Duodenal mucosa (tissue), 2 donors: Measurements from ENCODE around the gene PLXNA4.

ENCODE experiments used
- H3K27ac ChIP-seq: one replicate; pipeline ENCODE4 v1.7.0; 2013; ENCODE audit warnings: low read depth, low read length
- H3K27me3 ChIP-seq, 2 donors: one replicate each; pipeline ENCODE4 v1.7.0; 2013; ENCODE audit warnings: low read length in 2 of 2, control low read depth in 1 of 2; ENCODE audit not compliant: insufficient read depth in 2 of 2, control insufficient read depth in 1 of 2
- H3K36me3 ChIP-seq, 2 donors: one replicate each; pipeline ENCODE4 v1.7.0; 2013; ENCODE audit warnings: low read length in 2 of 2, control low read depth in 1 of 2; ENCODE audit not compliant: insufficient read depth in 2 of 2, control insufficient read depth in 1 of 2
- H3K4me1 ChIP-seq, 2 donors: one replicate each; pipeline ENCODE4 v1.7.0; 2013; ENCODE audit warnings: low read length in 2 of 2, control low read depth in 1 of 2; ENCODE audit not compliant: insufficient read depth in 2 of 2, control insufficient read depth in 1 of 2
- H3K4me3 ChIP-seq, 2 donors: one replicate each; pipeline ENCODE4 v1.7.0; 2013; ENCODE audit warnings: low read length in 2 of 2, low read depth in 1 of 2
- H3K9ac ChIP-seq, 2 donors: one replicate each; pipeline ENCODE4 v1.7.0; 2013; ENCODE audit warnings: low read length in 2 of 2, low read depth in 1 of 2
- H3K9me3 ChIP-seq, 2 donors: one replicate each; pipeline ENCODE4 v1.7.0; 2013; ENCODE audit warnings: low read length in 2 of 2, control low read depth in 1 of 2; ENCODE audit not compliant: control insufficient read depth in 1 of 2

Gene PLXNA4

DNA sequence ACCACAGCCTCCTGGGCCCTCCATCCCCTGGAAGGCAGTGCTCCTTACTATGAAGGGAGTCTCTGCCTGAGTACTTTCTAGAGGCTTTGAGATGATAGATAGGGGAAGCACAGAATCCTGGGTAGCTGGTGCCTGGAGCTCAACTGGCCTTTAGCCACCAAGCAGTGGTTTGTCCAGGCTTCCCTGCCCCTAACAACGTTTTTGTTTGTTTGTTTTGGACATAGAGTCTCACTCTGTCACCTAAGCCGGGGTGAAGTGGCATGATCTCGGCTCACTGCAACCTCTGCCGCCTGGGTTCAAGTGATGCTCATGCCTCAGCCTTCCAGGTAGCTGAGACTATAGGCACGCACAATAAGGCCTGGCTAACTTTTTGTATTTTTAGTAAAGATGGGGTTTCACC, 289.4 kb downstream of the PLXNA4 start:
- Histone ChIP-seq H3K9me3 (no peaks in the 10 kb centered on the region), H3K27me3 (no peaks in the 10 kb centered on the region), H3K4me3 (no peak overlapping the region), H3K9ac (no peak overlapping the region), H3K4me1 (no peaks in the 10 kb centered on the region), H3K27ac (no peak overlapping the region), H3K36me3 (no peaks in the 10 kb centered on the region)

DNA sequence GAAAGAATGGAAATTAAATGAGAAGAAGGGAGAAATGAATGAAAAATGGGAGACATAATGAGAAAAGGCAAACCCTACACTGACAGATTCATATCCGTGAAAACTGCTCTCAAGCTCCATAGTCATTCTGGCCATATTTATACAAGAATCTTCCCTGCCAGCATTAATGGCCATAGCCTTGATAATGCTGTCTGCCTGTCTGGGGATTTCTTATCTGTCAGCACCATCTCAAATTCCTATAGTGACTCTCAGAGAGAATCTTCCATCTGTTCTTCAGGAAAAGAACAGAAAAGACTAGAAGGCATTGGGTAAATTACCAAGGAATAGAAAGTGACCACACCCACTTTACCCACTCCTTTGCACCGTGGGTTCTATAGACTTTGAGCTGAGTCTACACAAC, 295.9 kb downstream of the PLXNA4 start:
- no peak overlapping the region for H3K27ac ChIP-seq
- no peak overlapping the region for H3K9ac ChIP-seq
- H3K4me1 ChIP-seq, result peaks cover 0 to 16% of the 10 kb centered on the region in 2 donors
- H3K9me3 ChIP-seq, result no peaks in the 10 kb centered on the region
- H3K27me3 ChIP-seq, result no peaks in the 10 kb centered on the region
- no peaks in the 10 kb centered on the region for H3K36me3 ChIP-seq
- no peak overlapping the region for H3K4me3 ChIP-seq

DNA sequence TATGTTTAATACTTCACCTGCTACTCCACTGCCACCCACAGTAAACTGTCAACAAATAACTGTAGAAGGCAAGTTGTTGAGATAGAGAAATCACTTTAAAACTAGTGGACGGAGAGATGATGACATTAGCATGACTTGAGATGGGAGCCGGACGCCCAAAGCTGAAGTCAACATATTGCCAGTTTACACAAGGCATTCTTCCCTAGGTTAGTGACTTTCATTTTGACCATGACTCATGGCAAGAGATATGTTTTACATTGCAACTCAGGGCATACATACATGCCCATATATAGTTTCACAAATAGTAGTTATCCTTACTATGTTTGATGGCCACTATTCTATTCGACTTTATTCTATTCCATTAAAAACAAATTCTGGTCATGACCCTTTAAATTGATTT, 296.6 kb downstream of the PLXNA4 start:
- Histone ChIP-seq H3K4me1 (peaks cover 0 to 16% of the 10 kb centered on the region in 2 donors), H3K27ac (no peak overlapping the region), H3K27me3 (no peaks in the 10 kb centered on the region), H3K36me3 (no peaks in the 10 kb centered on the region), H3K9ac (no peak overlapping the region), H3K9me3 (no peaks in the 10 kb centered on the region), H3K4me3 (no peak overlapping the region)

DNA sequence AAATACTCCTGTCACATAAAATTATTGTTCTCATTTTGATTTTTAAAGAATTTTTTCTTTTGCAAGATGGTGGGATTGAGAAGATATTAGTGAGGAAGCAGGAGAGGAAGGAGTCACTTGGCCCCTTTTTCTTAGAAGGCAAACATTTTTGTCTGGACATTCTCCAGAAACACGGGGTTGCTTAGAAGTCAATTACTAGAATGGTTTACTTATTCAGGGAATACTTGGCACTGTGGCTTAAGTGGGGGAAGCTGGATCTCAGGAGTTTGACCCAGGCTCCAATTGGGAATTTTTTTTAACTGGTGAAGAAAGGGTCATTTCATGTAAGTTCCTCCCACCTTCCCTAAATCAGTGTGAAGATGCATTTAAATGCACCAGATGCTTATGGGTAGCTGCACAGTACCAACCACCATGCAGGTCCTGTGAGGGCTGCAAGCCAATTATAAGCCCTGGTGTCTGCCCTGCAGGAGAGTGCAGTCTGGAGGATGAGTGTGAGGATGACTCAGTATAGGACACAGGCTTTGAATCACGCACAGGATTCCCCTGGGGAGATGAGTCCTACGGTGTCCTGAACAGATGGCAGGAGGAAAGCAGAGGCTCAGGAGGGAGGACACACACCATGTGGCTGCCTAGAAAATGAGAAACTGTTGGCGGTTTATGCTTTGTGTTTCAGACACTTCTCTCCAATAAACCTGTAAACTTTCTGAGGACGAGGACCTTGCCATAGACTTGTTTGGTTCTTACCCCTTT, 299.1 kb downstream of the PLXNA4 start:
- no peak overlapping the region for H3K4me3 ChIP-seq
- no peaks in the 10 kb centered on the region for H3K9me3 ChIP-seq
- no peaks in the 10 kb centered on the region for H3K36me3 ChIP-seq
- H3K27ac ChIP-seq, result no peak overlapping the region
- H3K27me3 ChIP-seq, result no peaks in the 10 kb centered on the region
- no peak overlapping the region for H3K9ac ChIP-seq
- H3K4me1 ChIP-seq, result peaks cover 0 to 16% of the 10 kb centered on the region in 2 donors

DNA sequence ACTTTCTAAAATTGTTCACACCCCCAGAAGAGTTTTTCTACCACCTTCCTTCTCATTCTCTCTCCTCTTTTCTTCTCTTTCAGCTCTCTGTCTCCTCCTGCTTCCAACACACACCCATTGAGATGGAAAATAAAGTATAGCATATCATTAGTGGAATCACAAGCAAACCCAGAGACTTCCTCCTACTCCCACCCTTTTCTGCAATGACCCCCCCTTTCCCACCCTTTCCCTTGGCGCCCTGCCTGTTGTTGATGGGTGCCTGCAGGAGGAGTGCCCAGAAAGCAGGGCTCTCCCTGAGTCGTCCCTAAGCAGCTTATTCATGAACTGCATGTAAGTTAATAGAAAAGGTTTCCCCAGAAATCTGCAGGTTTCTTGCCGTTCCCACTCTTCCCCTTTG, 300.0 kb downstream of the PLXNA4 start:
- H3K36me3 ChIP-seq, result no peaks in the 10 kb centered on the region
- no peak overlapping the region for H3K4me3 ChIP-seq
- H3K9me3 ChIP-seq, result no peaks in the 10 kb centered on the region
- H3K27ac ChIP-seq, result no peak overlapping the region
- H3K9ac ChIP-seq, result no peak overlapping the region
- H3K4me1 ChIP-seq, result peaks cover 0 to 16% of the 10 kb centered on the region in 2 donors
- no peaks in the 10 kb centered on the region for H3K27me3 ChIP-seq

DNA sequence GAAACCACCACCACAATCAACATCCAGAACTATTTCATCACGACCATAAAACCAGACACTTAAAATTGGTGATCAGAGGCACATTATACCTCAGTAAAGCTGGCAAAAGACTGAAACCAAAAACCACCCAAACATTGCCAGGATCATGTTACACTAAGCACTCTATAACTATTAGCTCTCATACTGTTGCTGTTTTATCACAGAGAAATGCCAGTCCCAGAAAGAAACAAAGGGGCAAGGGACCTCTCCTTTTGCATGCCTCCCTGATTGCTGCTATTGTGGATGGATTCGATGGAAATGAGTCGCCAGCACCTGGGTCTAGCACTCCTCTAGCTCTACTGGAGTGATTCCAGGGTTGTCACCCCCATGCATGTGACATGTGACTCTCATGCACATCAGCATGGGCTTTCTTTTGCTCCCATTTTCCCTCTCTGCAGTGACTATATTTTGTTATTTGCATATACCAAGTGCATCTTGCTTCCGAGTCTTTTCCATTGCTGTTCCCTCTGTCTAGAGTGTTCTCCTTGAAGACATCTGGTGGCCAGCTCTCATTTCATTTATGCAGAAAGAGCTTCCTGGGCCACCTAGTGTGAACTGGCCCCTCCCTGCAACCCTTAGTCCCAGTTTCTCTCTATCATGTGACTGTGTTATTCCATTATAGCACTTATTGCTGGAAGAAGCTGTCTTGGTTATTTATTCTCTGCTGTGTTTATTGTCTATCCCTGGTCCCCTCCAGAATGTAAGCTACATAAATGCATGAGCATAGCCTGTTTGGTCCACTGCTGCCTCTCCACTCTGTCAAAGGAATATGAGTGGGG, 300.6 kb downstream of the PLXNA4 start:
- Histone ChIP-seq H3K9ac (no peak overlapping the region), H3K9me3 (no peaks in the 10 kb centered on the region), H3K36me3 (no peaks in the 10 kb centered on the region), H3K27me3 (no peaks in the 10 kb centered on the region), H3K4me3 (no peak overlapping the region), H3K27ac (no peak overlapping the region), H3K4me1 (peaks cover 0 to 16% of the 10 kb centered on the region in 2 donors)

DNA sequence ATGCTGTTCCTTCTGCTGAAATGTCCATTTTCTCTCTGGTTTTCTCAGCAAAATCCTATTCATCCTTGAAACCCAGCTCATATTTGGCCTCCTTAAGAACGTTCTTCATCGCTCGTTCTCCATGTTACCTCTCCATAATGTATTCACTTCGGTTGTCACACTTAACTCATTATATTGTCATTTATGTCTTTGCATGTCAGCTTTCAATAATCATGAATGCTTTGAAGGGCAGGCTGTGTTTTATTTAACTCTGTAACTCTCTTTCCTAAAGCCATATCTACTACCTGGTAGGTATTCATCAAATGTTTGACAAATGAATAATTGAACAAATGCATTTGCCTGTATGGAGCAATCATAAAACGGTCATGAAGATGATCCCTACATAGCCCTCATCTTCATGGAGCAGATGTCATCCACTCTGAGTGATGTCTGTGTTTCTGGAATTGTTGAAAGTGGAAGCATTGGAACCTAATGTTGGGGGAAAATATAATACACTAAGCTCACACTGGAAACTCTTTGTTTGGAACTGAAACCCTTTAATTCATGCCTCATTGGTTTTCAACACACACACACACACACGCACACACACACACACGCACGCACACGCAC, 303.4 kb downstream of the PLXNA4 start:
- peaks cover 0 to 16% of the 10 kb centered on the region in 2 donors for H3K4me1 ChIP-seq
- no peak overlapping the region for H3K4me3 ChIP-seq
- no peaks in the 10 kb centered on the region for H3K27me3 ChIP-seq
- no peaks in the 10 kb centered on the region for H3K9me3 ChIP-seq
- no peak overlapping the region for H3K27ac ChIP-seq
- H3K36me3 ChIP-seq, result no peaks in the 10 kb centered on the region
- no peak overlapping the region for H3K9ac ChIP-seq

DNA sequence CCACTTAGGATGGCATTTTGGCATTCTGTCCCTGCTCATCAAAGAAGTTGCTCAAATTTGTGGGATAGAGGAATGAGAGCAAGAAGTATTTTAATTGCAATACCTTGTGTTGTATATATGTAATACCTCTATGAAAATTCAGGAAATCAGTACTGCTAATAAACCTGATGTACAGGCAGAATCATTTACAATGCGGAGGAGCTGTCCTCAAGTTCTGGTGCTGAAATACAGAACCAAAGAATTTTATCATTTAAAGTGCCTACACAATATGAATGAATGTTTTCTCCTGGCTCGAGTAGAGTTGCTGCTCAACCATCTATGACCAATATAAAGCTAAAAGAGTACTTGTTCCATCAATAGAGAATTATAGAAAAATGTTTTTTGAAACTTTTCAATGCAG, 305.8 kb downstream of the PLXNA4 start:
- H3K4me3 ChIP-seq, result no peak overlapping the region
- H3K27ac ChIP-seq, result no peak overlapping the region
- no peaks in the 10 kb centered on the region for H3K27me3 ChIP-seq
- H3K9me3 ChIP-seq, result no peaks in the 10 kb centered on the region
- no peak overlapping the region for H3K9ac ChIP-seq
- no peaks in the 10 kb centered on the region for H3K36me3 ChIP-seq
- peaks cover 0 to 2% of the 10 kb centered on the region in 2 donors for H3K4me1 ChIP-seq

DNA sequence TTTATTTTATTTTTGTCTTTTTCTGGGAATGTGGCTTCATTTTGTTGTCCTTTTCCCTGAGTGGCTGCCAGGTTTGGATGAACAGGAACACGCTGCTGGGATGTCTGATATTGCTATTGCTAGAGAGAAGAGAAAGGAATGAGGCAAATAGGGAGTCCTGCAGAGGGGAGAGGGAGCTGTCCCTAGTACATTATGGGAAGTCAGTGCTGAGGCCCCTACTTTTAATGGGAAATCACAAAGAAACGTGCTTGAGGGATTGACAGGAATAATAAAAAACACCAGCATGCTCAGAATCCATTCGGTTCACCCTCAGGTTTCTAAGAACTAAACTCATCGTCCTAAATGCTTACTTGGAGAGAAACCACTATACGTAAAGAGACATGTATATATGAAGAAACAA, 306.6 kb downstream of the PLXNA4 start:
- Histone ChIP-seq H3K9ac (no peak overlapping the region), H3K9me3 (no peaks in the 10 kb centered on the region), H3K4me3 (no peak overlapping the region), H3K27ac (no peak overlapping the region), H3K36me3 (no peaks in the 10 kb centered on the region), H3K27me3 (no peaks in the 10 kb centered on the region), H3K4me1 (no peaks in the 10 kb centered on the region)

DNA sequence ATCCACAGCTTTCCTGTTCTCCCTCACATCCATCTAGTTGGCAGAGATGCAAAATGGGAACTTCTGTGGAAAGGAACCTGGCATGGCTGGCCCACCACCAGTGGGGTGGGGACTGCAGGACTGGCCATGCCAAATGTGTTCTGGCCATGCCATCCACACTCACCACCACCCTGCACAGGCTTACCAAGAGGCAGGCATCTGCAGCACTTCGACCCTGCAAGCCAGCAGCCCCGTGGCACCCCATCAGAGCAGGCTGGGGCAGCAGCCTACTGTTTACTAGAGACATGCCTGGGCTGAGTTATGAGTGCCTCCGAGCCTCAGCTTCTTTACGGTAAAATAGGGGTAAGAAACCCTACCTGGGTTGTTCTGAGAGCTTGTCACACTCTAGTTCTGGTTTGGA, 313.1 kb downstream of the PLXNA4 start:
- H3K4me1 ChIP-seq, result no peaks in the 10 kb centered on the region
- no peaks in the 10 kb centered on the region for H3K9me3 ChIP-seq
- no peak overlapping the region for H3K4me3 ChIP-seq
- H3K27me3 ChIP-seq, result no peaks in the 10 kb centered on the region
- H3K9ac ChIP-seq, result no peak overlapping the region
- H3K36me3 ChIP-seq, result no peaks in the 10 kb centered on the region
- no peak overlapping the region for H3K27ac ChIP-seq
